NCI-H526 (cell line): ENCODE results near the gene CFP.

Source experiments
- DNase-seq, 2 experiments: peaks; one replicate each; lab custom pipeline; 2025; lab: John Stamatoyannopoulos, UW

Gene CFP

DNA sequence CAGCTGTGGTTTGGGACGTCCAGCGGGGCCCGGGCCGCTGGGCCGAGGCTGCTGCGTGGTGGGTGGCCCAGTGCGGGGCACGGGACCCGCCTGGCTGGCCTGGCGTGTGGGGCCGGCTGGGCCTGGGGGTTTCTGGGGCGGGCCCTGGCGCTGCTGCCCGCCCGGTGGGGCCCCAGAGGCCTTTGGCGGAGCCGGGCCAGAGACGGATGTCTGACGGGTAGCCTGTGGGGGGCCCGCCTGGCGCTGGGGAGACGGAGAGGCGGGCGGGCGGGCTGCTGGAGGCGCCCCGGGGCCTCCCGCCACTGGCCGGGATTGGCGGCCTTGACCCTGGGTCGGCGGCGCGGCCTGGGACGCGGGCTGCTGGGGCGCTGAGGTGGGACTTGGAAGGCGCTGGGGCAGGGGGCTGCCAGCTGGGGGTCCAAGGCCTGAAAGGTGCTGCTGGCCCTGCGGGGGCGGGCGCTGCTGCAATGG lies 55.6 kb downstream of the CFP start:
- DNase-seq: no peak

DNA sequence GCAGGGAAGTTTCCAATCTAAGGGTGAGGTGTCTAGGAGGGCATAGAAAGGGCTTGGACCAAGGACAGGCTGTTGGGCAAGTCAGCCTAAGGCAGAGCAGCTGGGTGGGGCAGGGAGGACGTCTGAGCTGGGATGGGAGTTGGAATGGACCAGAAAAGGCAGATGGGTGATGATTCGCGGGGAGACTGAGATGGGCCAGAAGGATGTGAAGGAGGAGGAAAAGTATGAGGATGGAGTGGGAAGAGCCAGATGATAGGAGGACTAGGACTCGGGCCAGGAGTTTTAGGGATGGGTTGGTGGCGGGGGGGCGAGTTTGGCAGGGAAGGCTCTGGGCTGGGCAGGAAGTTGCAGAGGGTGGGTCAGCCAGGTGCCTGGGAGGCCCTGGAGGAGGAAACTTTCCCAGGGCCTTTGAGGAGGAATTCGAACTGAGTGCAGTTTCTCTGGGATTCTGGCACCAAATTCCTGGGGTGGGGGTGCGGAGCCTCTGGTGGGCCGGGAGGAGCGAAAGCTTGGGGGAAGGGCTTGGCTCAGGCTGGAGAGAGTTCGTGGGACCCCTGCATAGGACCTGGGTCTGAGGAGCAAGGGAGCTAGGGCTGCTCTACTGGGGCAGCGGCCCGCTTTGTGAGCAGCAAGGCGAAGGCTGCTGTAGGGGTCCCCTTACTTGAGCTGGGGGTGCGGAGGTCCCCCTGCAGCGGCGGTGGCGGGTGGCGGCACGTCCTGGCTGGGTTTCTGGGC lies 56.2 kb downstream of the CFP start:
- no peak for DNase-seq
